SK-N-SH treated with all-trans-retinoic acid at 6 μM for 48 hours (cell line): ENCODE data around the gene SLC1A4.

Source experiments
- ATAC-seq: fragments of 200-7000 bp; cut with Tn5 transposase; 3 replicates; pipeline ENCODE4 v1.9.1; 2020; ENCODE audit warnings: mild to moderate bottlenecking, moderate library complexity
- BACH2 ChIP-seq: fragments of 250-450 bp; sonication (Bioruptor Pico); IDR thresholded peaks from 2 replicates; pipeline ENCODE4 v1.9.0; 2021; ENCODE audit warnings: mild to moderate bottlenecking, borderline replicate concordance
- CREB5 ChIP-seq: fragments of 250-450 bp; sonication (Bioruptor Pico); IDR thresholded peaks from 2 replicates; pipeline ENCODE4 v1.5.1; 2020; ENCODE audit warnings: low read depth, mild to moderate bottlenecking, moderate library complexity
- CSDC2 ChIP-seq: fragments of 250-450 bp; sonication (Bioruptor Pico); IDR thresholded peaks from 2 replicates; pipeline ENCODE4 v1.5.0; 2020; ENCODE audit warnings: mild to moderate bottlenecking, moderate library complexity
- CSRNP3 ChIP-seq: fragments of 250-450 bp; sonication (Bioruptor Pico); IDR thresholded peaks from 2 replicates; pipeline ENCODE4 v1.5.1; 2021; ENCODE audit warnings: mild to moderate bottlenecking, moderate library complexity
- ESRRG ChIP-seq: fragments of 250-450 bp; sonication (Bioruptor Pico); IDR thresholded peaks from 2 replicates; pipeline ENCODE4 v1.6.1; 2021; ENCODE audit warnings: mild to moderate bottlenecking
- GLIS3 ChIP-seq: fragments of 250-450 bp; sonication (Bioruptor Pico); IDR thresholded peaks from 2 replicates; pipeline ENCODE4 v1.5.0; 2020; ENCODE audit warnings: mild to moderate bottlenecking, moderate library complexity
- ISL1 ChIP-seq: fragments of 250-450 bp; sonication (Bioruptor Pico); IDR thresholded peaks from 2 replicates; pipeline ENCODE4 v2.1.2; 2022; ENCODE audit warnings: mild to moderate bottlenecking, moderate library complexity
- PATZ1 ChIP-seq: fragments of 250-450 bp; sonication (Bioruptor Pico); IDR thresholded peaks from 2 replicates; pipeline ENCODE4 v1.8.0; 2020; ENCODE audit warnings: mild to moderate bottlenecking, moderate library complexity, borderline replicate concordance
- PPARA ChIP-seq: fragments of 250-450 bp; sonication (Bioruptor Pico); IDR thresholded peaks from 2 replicates; pipeline ENCODE4 v1.5.0; 2020; ENCODE audit warnings: mild to moderate bottlenecking, borderline replicate concordance
- RARB ChIP-seq: fragments of 250-450 bp; sonication (Bioruptor Pico); IDR thresholded peaks from 2 replicates; pipeline ENCODE4 v1.8.0; 2021; ENCODE audit warnings: mild to moderate bottlenecking, moderate library complexity
- SNAI2 ChIP-seq: fragments of 250-450 bp; sonication (Bioruptor Pico); IDR thresholded peaks from 2 replicates; pipeline ENCODE4 v1.5.0; 2020; ENCODE audit warnings: mild to moderate bottlenecking, moderate library complexity
- TCF4 ChIP-seq: fragments of 250-450 bp; sonication (Bioruptor Pico); IDR thresholded peaks from 2 replicates; pipeline ENCODE4 v1.8.0; 2021; ENCODE audit warnings: mild to moderate bottlenecking, moderate library complexity, borderline replicate concordance
- TOX ChIP-seq: fragments of 250-450 bp; sonication (Bioruptor Pico); IDR thresholded peaks from 2 replicates; pipeline ENCODE4 v1.8.0; 2021; ENCODE audit warnings: mild to moderate bottlenecking, moderate library complexity, borderline replicate concordance
- TSHZ2 ChIP-seq: fragments of 250-450 bp; sonication (Bioruptor Pico); IDR thresholded peaks from 2 replicates; pipeline ENCODE4 v1.5.0; 2020; ENCODE audit warnings: mild to moderate bottlenecking, moderate library complexity
- ZFP3 ChIP-seq: fragments of 250-450 bp; sonication (Bioruptor Pico); IDR thresholded peaks from 2 replicates; pipeline ENCODE4 v1.5.0; 2020; ENCODE audit warnings: mild to moderate bottlenecking, moderate library complexity
- ZFP30 ChIP-seq: fragments of 450-650 bp; formaldehyde crosslinking; IDR thresholded peaks from 2 replicates; pipeline ENCODE4 v1.5.0; 2022; ENCODE audit warnings: mild to moderate bottlenecking, moderate library complexity
- ZNF565 ChIP-seq: fragments of 450-650 bp; formaldehyde crosslinking; conservative IDR thresholded peaks from 2 replicates; pipeline ENCODE4 v1.5.0; 2020; ENCODE audit warnings: low read depth, mild to moderate bottlenecking, moderate library complexity
- ZNF70 ChIP-seq: fragments of 450-650 bp; formaldehyde crosslinking; IDR thresholded peaks from 2 replicates; pipeline ENCODE4 v1.5.0; 2020; ENCODE audit warnings: mild to moderate bottlenecking, moderate library complexity

The SLC1A4 gene

GRCh38 chr2:64978514-64979268 is 10.5 kb upstream of the SLC1A4 start:
- TF ChIP-seq SNAI2 (CRISPR knock-in tag) (no peak), ZFP3 (no peak), RARB (CRISPR knock-in tag) (no peak), ZNF70 (CRISPR knock-in tag) (no peak), CSRNP3 (no peak), PATZ1 (CRISPR knock-in tag) (no peak), ZFP30 (CRISPR knock-in tag) (no peak), PPARA (CRISPR knock-in tag) (no peak)
- TF ChIP-seq, all 23 proteins: peak for 0
- ATAC-seq: peak; percentile 26; the same call in 1 of the 3 replicates

GRCh38 chr2:64979744-64980143 is 9.5 kb upstream of the SLC1A4 start:
- ATAC-seq: no peak
- TF ChIP-seq CSDC2 (CRISPR knock-in tag) (no peak), ISL1 (CRISPR knock-in tag) (no peak)
- TF ChIP-seq, all 23 proteins: peak for 0

- no peak for TF ChIP-seq ZNF70 (CRISPR knock-in tag)
- no peak for TF ChIP-seq ESRRG (CRISPR knock-in tag)
- no peak for TF ChIP-seq RARB (CRISPR knock-in tag)
- TF ChIP-seq TCF4 (CRISPR knock-in tag): no peak
- no peak for TF ChIP-seq GLIS3 (CRISPR knock-in tag)
- no peak for TF ChIP-seq TSHZ2
- TF ChIP-seq ZNF565 (CRISPR knock-in tag): no peak
- no peak for TF ChIP-seq TOX
- no peak for TF ChIP-seq CREB5 (CRISPR knock-in tag)
- TF ChIP-seq BACH2: no peak
- TF ChIP-seq PPARA (CRISPR knock-in tag): no peak
- no peak for TF ChIP-seq PATZ1 (CRISPR knock-in tag)
- TF ChIP-seq CSRNP3: no peak
- ATAC-seq: no peak
These were observed 9.0 kb upstream of the SLC1A4 start for GRCh38 chr2:64980183-64980582.
